ENCODE measurements around the gene BRAP. TPM values are rescaled to one million over a fixed set of nuclear protein-coding genes. Genes with fewer than 3 reads are reported as not detected.

Gene BRAP
- total RNA-seq, 4 donors from 2014 or later = 12.3 to 28.1 (median 17.7) TPM

- Histone ChIP-seq H3K4me3 (no peak overlapping the region), H3K27me3 (no peaks in the 10 kb centered on the region), H3K27ac (no peak overlapping the region), H3K36me3 (peaks cover 0 to 85% (median 0%) of the 10 kb centered on the region in 3 donors), H3K4me1 (no peaks in the 10 kb centered on the region), H3K9me3 (no peaks in the 10 kb centered on the region)
- DNase-seq = no peak
- TF ChIP-seq POLR2A (IDR thresholded peaks at IDR 0.05) (no peak), CTCF (IDR thresholded peaks at IDR 0.05) (no peak)
Measured at GRCh38 chr12:111645433-111645832, 40.3 kb downstream of the BRAP start.

DNA sequence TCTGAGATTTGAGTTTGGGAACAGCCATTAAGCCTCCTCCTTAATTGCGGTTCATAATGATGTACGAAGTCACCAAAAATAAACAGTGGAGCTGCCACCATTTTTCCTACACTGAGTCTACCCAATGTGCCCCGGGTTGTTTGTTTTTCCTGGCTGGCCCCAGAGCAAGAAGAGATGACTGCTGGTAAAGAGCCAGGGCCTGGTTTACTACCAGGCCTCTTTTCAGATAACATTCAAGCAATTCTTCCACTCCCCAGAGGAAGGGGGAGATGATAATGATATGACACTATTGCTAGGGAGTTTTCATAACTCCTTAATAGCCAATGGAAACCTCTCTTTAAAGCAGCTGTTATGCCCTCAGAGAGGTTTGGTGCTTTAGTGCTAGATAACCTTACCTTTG, 42.3 kb downstream of the BRAP start:
- Histone ChIP-seq H3K27me3 (no peaks in the 10 kb centered on the region), H3K4me3 (no peak overlapping the region), H3K27ac (peak overlapping the region in 2 of 4 donors; percentile 7 to 47), H3K4me1 (no peaks in the 10 kb centered on the region), H3K36me3 (peaks cover 0 to 65% (median 0%) of the 10 kb centered on the region in 3 donors), H3K9me3 (no peaks in the 10 kb centered on the region)
- TF ChIP-seq POLR2A (IDR thresholded peaks at IDR 0.05) (no peak), CTCF (IDR thresholded peaks at IDR 0.05) (no peak)
- DNase-seq = no peak

- TF ChIP-seq CTCF (IDR thresholded peaks at IDR 0.05) = peak in 1 of 6 experiments; percentile 4
- no peak for TF ChIP-seq POLR2A (IDR thresholded peaks at IDR 0.05)
- Histone ChIP-seq H3K4me1 (no peaks in the 10 kb centered on the region), H3K4me3 (no peak overlapping the region), H3K27ac (peak overlapping the region in 2 of 4 donors; percentile 7), H3K36me3 (peaks cover 0 to 60% (median 0%) of the 10 kb centered on the region in 3 donors), H3K9me3 (no peaks in the 10 kb centered on the region), H3K27me3 (no peaks in the 10 kb centered on the region)
- DNase-seq = no peak
Measured at GRCh38 chr12:111642681-111643426, 42.9 kb downstream of the BRAP start.

GRCh38 chr12:111640506-111640905, 45.2 kb downstream of the BRAP start:
- no peak for TF ChIP-seq POLR2A (IDR thresholded peaks at IDR 0.05)
- no peak for TF ChIP-seq CTCF (IDR thresholded peaks at IDR 0.05)
- Histone ChIP-seq H3K9me3 (no peaks in the 10 kb centered on the region), H3K4me1 (peaks cover 0 to 8% (median 0%) of the 10 kb centered on the region in 4 donors), H3K27me3 (no peaks in the 10 kb centered on the region), H3K4me3 (no peak overlapping the region), H3K36me3 (peaks cover 0 to 36% (median 0%) of the 10 kb centered on the region in 3 donors), H3K27ac (no peak overlapping the region)
- DNase-seq = no peak

DNA sequence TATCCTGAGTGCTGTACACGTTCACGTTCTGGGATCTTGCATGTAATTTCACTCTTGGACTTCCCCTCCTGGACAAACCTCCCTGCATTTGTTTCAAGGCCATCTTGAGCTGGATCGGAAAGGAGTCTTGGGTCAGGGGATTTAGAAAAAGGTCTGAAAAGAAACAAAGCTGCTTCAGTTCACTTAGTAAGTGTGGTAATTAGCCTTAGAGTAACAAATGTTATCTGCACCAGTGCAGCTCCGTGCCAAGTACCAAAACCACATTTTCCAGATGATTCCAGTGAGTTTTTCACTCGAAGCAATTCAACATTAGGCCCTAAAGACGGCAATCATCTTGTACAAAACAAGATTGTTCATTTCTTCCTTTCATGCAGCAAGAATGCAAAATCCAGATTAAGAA, 47.2 kb downstream of the BRAP start:
- Histone ChIP-seq H3K27me3 (no peaks in the 10 kb centered on the region), H3K36me3 (peaks cover 0 to 18% (median 0%) of the 10 kb centered on the region in 3 donors), H3K4me3 (no peak overlapping the region), H3K9me3 (no peaks in the 10 kb centered on the region), H3K27ac (no peak overlapping the region), H3K4me1 (peaks cover 0 to 10% (median 0%) of the 10 kb centered on the region in 4 donors)
- no peak for TF ChIP-seq CTCF (IDR thresholded peaks at IDR 0.05)
- no peak for TF ChIP-seq POLR2A (IDR thresholded peaks at IDR 0.05)
- DNase-seq = no peak

All from Peyer's patch (tissue), 4 donors.